Osteoblast (primary cell): Measurements from ENCODE around the gene IER2. TPM values are rescaled to one million over a fixed set of nuclear protein-coding genes. Genes with fewer than 3 reads are reported as not detected.
A peak's percentile ranks its signal among the peaks of the same experiment; 100 is the strongest.
"Not testable (repeated sequence)": the region's sequence is repeated elsewhere in the genome, so short reads cannot be mapped to it uniquely, and the experiment has no call there.

Source experiments
- DNase-seq: peaks from one replicate; pipeline ENCODE4 v3.0.0; 2011; ENCODE audit warnings: low spot score, mixed read lengths; ENCODE audit not compliant: insufficient read length; ENCODE audit errors: missing footprints
- H2AFZ ChIP-seq: 2 replicates; pipeline ENCODE4 v1.6.0; 2011; ENCODE audit warnings: mild to moderate bottlenecking, low read length
- H3K27ac ChIP-seq: 2 replicates; pipeline ENCODE4 v1.5.1; 2011; ENCODE audit warnings: mild to moderate bottlenecking, low read depth, low read length, moderate library complexity
- H3K27me3 ChIP-seq: 2 replicates; pipeline ENCODE4 v1.6.0; 2012; ENCODE audit warnings: mild to moderate bottlenecking, control low read depth, inconsistent platforms, low read length, moderate library complexity; ENCODE audit not compliant: insufficient read depth
- H3K36me3 ChIP-seq: 2 replicates; pipeline ENCODE4 v1.5.1; 2011; ENCODE audit warnings: mild to moderate bottlenecking, low read length, control low read depth, moderate library complexity; ENCODE audit not compliant: insufficient read depth
- H3K4me1 ChIP-seq: 2 replicates; pipeline ENCODE4 v1.5.1; 2011; ENCODE audit warnings: mild to moderate bottlenecking, low read length, control low read depth, moderate library complexity; ENCODE audit not compliant: insufficient read depth
- H3K4me2 ChIP-seq: 2 replicates; pipeline ENCODE4 v1.6.0; 2011; ENCODE audit warnings: mild to moderate bottlenecking, low read length; ENCODE audit not compliant: insufficient read depth
- H3K4me3 ChIP-seq: fragments of 200-600 bp; sonication (generic); 3 replicates; pipeline ENCODE4 v1.5.1; 2012; ENCODE audit warnings: mild to moderate bottlenecking, low read length, inconsistent platforms; ENCODE audit not compliant: insufficient read depth
- H3K79me2 ChIP-seq: 2 replicates; pipeline ENCODE4 v1.6.0; 2012; ENCODE audit warnings: mild to moderate bottlenecking, low read length, control low read depth, inconsistent platforms; ENCODE audit not compliant: insufficient read depth
- H3K9me3 ChIP-seq: 2 replicates; pipeline ENCODE4 v1.5.1; 2011; ENCODE audit warnings: low read depth, low read length, control low read depth
- H4K20me1 ChIP-seq: 2 replicates; pipeline ENCODE4 v1.6.0; 2012; ENCODE audit warnings: mild to moderate bottlenecking, low read length, control low read depth; ENCODE audit not compliant: insufficient read depth
- CTCF ChIP-seq: IDR thresholded peaks from 2 replicates; pipeline ENCODE4 v1.5.1; 2011; ENCODE audit warnings: mild to moderate bottlenecking, low read depth, low read length, moderate library complexity; ENCODE audit errors: extremely low read depth
- total RNA-seq: library from RNA; depleted of rRNA; stranded (reverse); fragments of >200 nt; gene quantifications from 2 replicates; pipeline ENCODE4 v1.2.3, GENCODE V29; 2012

IER2 gene
- total RNA-seq, 1 donor, result 14.8 TPM

DNA sequence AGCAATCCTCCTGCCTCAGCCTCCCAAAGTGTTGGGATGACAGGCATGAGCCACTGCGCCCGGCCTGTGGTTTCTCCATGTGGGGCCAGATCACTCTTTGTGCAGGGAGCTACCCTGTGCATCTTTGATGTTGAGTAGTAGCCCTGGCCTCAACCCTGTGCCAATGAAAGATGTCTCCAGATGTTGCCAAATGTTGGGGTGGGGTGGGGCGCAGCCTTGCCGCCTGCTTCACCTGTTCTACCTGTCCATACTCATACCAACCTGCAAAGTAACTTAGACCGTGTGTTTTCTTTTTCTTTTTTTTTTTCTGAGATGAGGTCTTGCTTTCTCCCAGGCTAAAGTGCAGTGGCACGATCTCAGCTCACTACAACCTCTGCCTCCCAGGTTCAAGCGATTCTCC lies 20.9 kb downstream of the IER2 start:
- no peak for TF ChIP-seq CTCF
- peaks cover 43% of the 10 kb centered on the region for H3K4me1 ChIP-seq

GRCh38 chr19:13172346-13173138 lies 22.3 kb downstream of the IER2 start:
- peak; percentile 92 for DNase-seq
- H3K27ac ChIP-seq, result peak overlapping the region; percentile 74
- no peaks in the 10 kb centered on the region for H3K9me3 ChIP-seq
- no peak overlapping the region for H3K4me3 ChIP-seq
- H3K27me3 ChIP-seq, result no peaks in the 10 kb centered on the region
- H3K4me1 ChIP-seq, result peaks cover 39% of the 10 kb centered on the region
- no peak for TF ChIP-seq CTCF
- no peaks in the 10 kb centered on the region for H4K20me1 ChIP-seq
- peak overlapping the region; percentile 85 for H2AFZ ChIP-seq
- peak overlapping the region; percentile 46 for H3K4me2 ChIP-seq
- no peaks in the 10 kb centered on the region for H3K36me3 ChIP-seq
- no peaks in the 10 kb centered on the region for H3K79me2 ChIP-seq

More for the DNA sequence above, 20.9 kb downstream of the IER2 start:
- Histone ChIP-seq H3K36me3 (no peaks in the 10 kb centered on the region), H4K20me1 (no peaks in the 10 kb centered on the region), H3K4me2 (no peak overlapping the region), H3K27me3 (no peaks in the 10 kb centered on the region), H3K4me3 (no peak overlapping the region), H2AFZ (no peak overlapping the region), H3K27ac (no peak overlapping the region), H3K9me3 (no peaks in the 10 kb centered on the region), H3K79me2 (no peaks in the 10 kb centered on the region)
- DNase-seq, result no peak

- Histone ChIP-seq H4K20me1 (no peaks in the 10 kb centered on the region), H2AFZ (peak overlapping the region; percentile 51), H3K9me3 (no peaks in the 10 kb centered on the region), H3K27ac (peak overlapping the region; percentile 74), H3K36me3 (no peaks in the 10 kb centered on the region), H3K79me2 (no peaks in the 10 kb centered on the region), H3K27me3 (no peaks in the 10 kb centered on the region), H3K4me1 (peaks cover 32% of the 10 kb centered on the region), H3K4me2 (no peak overlapping the region), H3K4me3 (no peak overlapping the region)
- DNase-seq, result peak; percentile 45
- TF ChIP-seq CTCF, result no peak
Measured at GRCh38 chr19:13173139-13173737, 23.0 kb downstream of the IER2 start.

- Histone ChIP-seq H3K4me2 (peak overlapping the region; percentile 33), H3K4me1 (peaks cover 22% of the 10 kb centered on the region), H3K27me3 (no peaks in the 10 kb centered on the region), H2AFZ (peak overlapping the region; percentile 56), H3K27ac (no peak overlapping the region), H3K9me3 (no peaks in the 10 kb centered on the region), H3K36me3 (no peaks in the 10 kb centered on the region), H3K4me3 (no peak overlapping the region), H3K79me2 (no peaks in the 10 kb centered on the region), H4K20me1 (no peaks in the 10 kb centered on the region)
- no peak for TF ChIP-seq CTCF
- DNase-seq, result peak; percentile 53
Measured at GRCh38 chr19:13176345-13176744, 26.1 kb downstream of the IER2 start.

DNA sequence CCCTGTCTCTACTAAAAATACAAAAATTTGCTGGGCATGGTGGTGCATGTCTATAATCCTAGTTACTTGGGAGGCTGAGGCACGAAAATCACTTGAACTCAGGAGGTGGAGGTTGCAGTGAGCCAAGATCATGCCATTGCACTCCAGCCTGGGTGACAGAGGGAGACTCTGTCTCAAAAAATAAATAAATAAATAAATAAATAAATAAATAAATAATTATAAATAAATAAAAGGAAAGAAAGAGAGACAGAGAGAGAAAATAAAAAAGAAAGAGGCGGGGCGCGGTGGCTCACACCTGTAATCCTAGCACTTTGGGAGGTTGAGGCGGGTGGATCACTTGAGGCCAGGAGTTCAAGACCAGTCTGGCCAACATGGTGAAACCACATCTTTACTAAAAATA lies 27.4 kb downstream of the IER2 start:
- DNase-seq, H2AFZ ChIP-seq, H4K20me1 ChIP-seq, H3K36me3 ChIP-seq, H3K4me2 ChIP-seq, H3K79me2 ChIP-seq, H3K9me3 ChIP-seq, H3K4me3 ChIP-seq, H3K27me3 ChIP-seq, H3K27ac ChIP-seq: not testable (repeated sequence)
- peaks cover 21% of the 10 kb centered on the region for H3K4me1 ChIP-seq

GRCh38 chr19:13178291-13178690 lies 28.1 kb downstream of the IER2 start:
- not testable (repeated sequence) for H3K4me2 ChIP-seq, H4K20me1 ChIP-seq, H3K79me2 ChIP-seq, H3K4me3 ChIP-seq, H2AFZ ChIP-seq, H3K27ac ChIP-seq, H3K36me3 ChIP-seq, H3K27me3 ChIP-seq, H3K9me3 ChIP-seq
- DNase-seq, result peak; percentile 42
- peaks cover 15% of the 10 kb centered on the region for H3K4me1 ChIP-seq
